Panc1 (cell line): ENCODE measurements around the gene KIF15. TPM values are rescaled to one million over a fixed set of nuclear protein-coding genes. Genes with fewer than 3 reads are reported as not detected.
A peak's percentile ranks its signal among the peaks of the same experiment; 100 is the strongest.

Experiments used
- ATAC-seq: fragments of 200-7000 bp; cut with Tn5 transposase; 2 replicates; pipeline ENCODE4 v1.9.1; 2020; ENCODE audit warnings: mild to moderate bottlenecking, moderate library complexity
- BruUV-seq: library from RNA; stranded (reverse); fragments of 400-500 nt; replicated peaks from 2 replicates; lab custom pipeline; 2021; lab: Mats Ljungman, UMichigan
- CTCF ChIA-PET: fragments of 300-600 bp; sonication (Branson Sonifier 250); formaldehyde crosslinking; loops from one replicate; lab custom pipeline; 2022; ENCODE audit warnings: antibody characterized with exemption; lab: Charles Lee
- POLR2A ChIA-PET: fragments of 300-600 bp; sonication (Branson Sonifier 250); formaldehyde crosslinking; loops from one replicate; lab custom pipeline; 2022; ENCODE audit warnings: antibody characterized with exemption; lab: Charles Lee
- DNase-seq: peaks from one replicate; pipeline ENCODE4 v3.0.0-alpha.2; 2010; ENCODE audit warnings: low read depth, low spot score
- H3K27ac ChIP-seq: 2 replicates; pipeline ENCODE4 v1.5.1; 2011; ENCODE audit warnings: mild to moderate bottlenecking, low read length, inconsistent platforms
- H3K27me3 ChIP-seq: fragments of 200-500 bp; sonication (Bioruptor generic); 2 replicates; pipeline ENCODE4 v1.6.0; 2014; ENCODE audit warnings: low read length, inconsistent platforms; ENCODE audit not compliant: control insufficient read depth, insufficient read depth
- H3K36me3 ChIP-seq: fragments of 200-500 bp; sonication (Bioruptor generic); 2 replicates; pipeline ENCODE4 v1.5.1; 2014; ENCODE audit warnings: inconsistent platforms, mild to moderate bottlenecking, low read length, moderate library complexity; ENCODE audit not compliant: control insufficient read depth, insufficient read depth
- H3K4me1 ChIP-seq: 2 replicates; pipeline ENCODE4 v1.5.1; 2011; ENCODE audit warnings: inconsistent platforms, mild to moderate bottlenecking, low read length, moderate library complexity; ENCODE audit not compliant: control insufficient read depth, insufficient read depth
- H3K4me3 ChIP-seq, 2 experiments: 2 replicates each; pipeline ENCODE4 v1.5.1; 2011 to 2012; ENCODE audit warnings: low read depth in 2 of 2, low read length in 2 of 2, mild to moderate bottlenecking in 2 of 2, inconsistent platforms in 1 of 2, moderate library complexity in 1 of 2
- H3K9me3 ChIP-seq: fragments of 200-500 bp; sonication (Bioruptor generic); 2 replicates; pipeline ENCODE4 v1.5.1; 2014; ENCODE audit warnings: low read depth, mild to moderate bottlenecking, inconsistent platforms, low read length, moderate library complexity; ENCODE audit not compliant: control insufficient read depth, insufficient read depth
- CTCF ChIP-seq: fragments of 450-650 bp; IDR thresholded peaks from 2 replicates; pipeline ENCODE4 v1.5.1; 2017; ENCODE audit warnings: mild to moderate bottlenecking
- POLR2AphosphoS5 ChIP-seq: IDR thresholded peaks from 2 replicates; pipeline ENCODE4 v1.6.1; 2012; ENCODE audit warnings: mild to moderate bottlenecking, low read depth, low read length, moderate library complexity
- SIN3A ChIP-seq: IDR thresholded peaks from 2 replicates; pipeline ENCODE4 v1.6.1; 2012; ENCODE audit warnings: low read depth, mild to moderate bottlenecking, low read length, moderate library complexity, borderline replicate concordance; ENCODE audit not compliant: insufficient read depth
- TCF7L2 ChIP-seq: IDR thresholded peaks from 2 replicates; pipeline ENCODE4 v1.6.1; 2011; ENCODE audit warnings: mild to moderate bottlenecking, low read depth, low read length, inconsistent platforms
- in situ Hi-C: cut with HindIII; loops from 2 replicates; pipeline ENCODE4 v1.10.0; 2016; ENCODE audit warnings: low sequenced_read_pairs, low pct_unique_long_range_greater_than_20kb
- intact Hi-C: fragments of 100-400 bp; cut with micrococcal nuclease; formaldehyde crosslinking; loops from one replicate; pipeline ENCODE4 v1.10.0; 2022; ENCODE audit not compliant: unreplicated experiment
- total RNA-seq: library from RNA; stranded (reverse); gene quantifications from one replicate; pipeline ENCODE4 v1.2.1, GENCODE V29; 2021; ENCODE audit not compliant: unreplicated experiment
- TF ChIP-seq, protein P1 (sequence below), 2 experiments: IDR thresholded peaks; 2 replicates each; pipeline ENCODE4 v1.6.1; 2011 to 2012; ENCODE audit warnings: low read depth in 2 of 2, control low read depth in 1 of 2, low read length in 1 of 2, mild to moderate bottlenecking in 1 of 2, moderate library complexity in 1 of 2; ENCODE audit not compliant: insufficient read depth in 1 of 2

The KIF15 gene
- total RNA-seq, 1 experiment from 2014 or later, result 12.2 TPM

- no peaks in the 10 kb centered on the region for H3K27me3 ChIP-seq
- DNase-seq (no peak), ATAC-seq (no peak)
- H3K27ac ChIP-seq, result no peak overlapping the region
- TF ChIP-seq CTCF (no peak), TCF7L2 (no peak), POLR2AphosphoS5 (no peak), SIN3A (no peak)
- TF ChIP-seq, protein P1, sequence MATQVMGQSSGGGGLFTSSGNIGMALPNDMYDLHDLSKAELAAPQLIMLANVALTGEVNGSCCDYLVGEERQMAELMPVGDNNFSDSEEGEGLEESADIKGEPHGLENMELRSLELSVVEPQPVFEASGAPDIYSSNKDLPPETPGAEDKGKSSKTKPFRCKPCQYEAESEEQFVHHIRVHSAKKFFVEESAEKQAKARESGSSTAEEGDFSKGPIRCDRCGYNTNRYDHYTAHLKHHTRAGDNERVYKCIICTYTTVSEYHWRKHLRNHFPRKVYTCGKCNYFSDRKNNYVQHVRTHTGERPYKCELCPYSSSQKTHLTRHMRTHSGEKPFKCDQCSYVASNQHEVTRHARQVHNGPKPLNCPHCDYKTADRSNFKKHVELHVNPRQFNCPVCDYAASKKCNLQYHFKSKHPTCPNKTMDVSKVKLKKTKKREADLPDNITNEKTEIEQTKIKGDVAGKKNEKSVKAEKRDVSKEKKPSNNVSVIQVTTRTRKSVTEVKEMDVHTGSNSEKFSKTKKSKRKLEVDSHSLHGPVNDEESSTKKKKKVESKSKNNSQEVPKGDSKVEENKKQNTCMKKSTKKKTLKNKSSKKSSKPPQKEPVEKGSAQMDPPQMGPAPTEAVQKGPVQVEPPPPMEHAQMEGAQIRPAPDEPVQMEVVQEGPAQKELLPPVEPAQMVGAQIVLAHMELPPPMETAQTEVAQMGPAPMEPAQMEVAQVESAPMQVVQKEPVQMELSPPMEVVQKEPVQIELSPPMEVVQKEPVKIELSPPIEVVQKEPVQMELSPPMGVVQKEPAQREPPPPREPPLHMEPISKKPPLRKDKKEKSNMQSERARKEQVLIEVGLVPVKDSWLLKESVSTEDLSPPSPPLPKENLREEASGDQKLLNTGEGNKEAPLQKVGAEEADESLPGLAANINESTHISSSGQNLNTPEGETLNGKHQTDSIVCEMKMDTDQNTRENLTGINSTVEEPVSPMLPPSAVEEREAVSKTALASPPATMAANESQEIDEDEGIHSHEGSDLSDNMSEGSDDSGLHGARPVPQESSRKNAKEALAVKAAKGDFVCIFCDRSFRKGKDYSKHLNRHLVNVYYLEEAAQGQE (IDR thresholded peaks at IDR 0.05; ENCODE audit: insufficient read depth in 1 of 2, low read depth in 2 of 2, low read length in 1 of 2), result no peak
- H3K4me1 ChIP-seq, result no peaks in the 10 kb centered on the region
- BruUV-seq, result no TSS peak
- H3K9me3 ChIP-seq, result no peaks in the 10 kb centered on the region
- CTCF ChIA-PET, result no interaction called here
- in situ Hi-C loops (no loop called here), intact Hi-C loops (no loop called here)
- H3K4me3 ChIP-seq, result no peak overlapping the region
- H3K36me3 ChIP-seq, result no peaks in the 10 kb centered on the region
- POLR2A ChIA-PET, result no interaction called here
Measured at GRCh38 chr3:44877333-44877732, 115.7 kb downstream of the KIF15 start.

GRCh38 chr3:44880284-44880683 lies 118.7 kb downstream of the KIF15 start:
- Histone ChIP-seq H3K36me3 (no peaks in the 10 kb centered on the region), H3K4me1 (peaks cover 8% of the 10 kb centered on the region; the same call in 1 of the 2 replicates), H3K9me3 (no peaks in the 10 kb centered on the region), H3K27me3 (no peaks in the 10 kb centered on the region), H3K4me3 (no peak overlapping the region), H3K27ac (no peak overlapping the region)
- ChIA-PET CTCF (no interaction called here), POLR2A (no interaction called here)
- TF ChIP-seq TCF7L2 (no peak), CTCF (no peak), SIN3A (no peak), POLR2AphosphoS5 (no peak)
- TF ChIP-seq, protein P1 (IDR thresholded peaks at IDR 0.05; ENCODE audit: insufficient read depth in 1 of 2, low read depth in 2 of 2, low read length in 1 of 2), result no peak
- DNase-seq (no peak), ATAC-seq (peak; percentile 64)
- intact Hi-C loops (no loop called here), in situ Hi-C loops (no loop called here)
- BruUV-seq, result no TSS peak
